ENCODE data around the gene NTPCR.
"Not testable (repeated sequence)": the region's sequence is repeated elsewhere in the genome, so short reads cannot be mapped to it uniquely, and the experiment has no call there.

NTPCR gene

DNA sequence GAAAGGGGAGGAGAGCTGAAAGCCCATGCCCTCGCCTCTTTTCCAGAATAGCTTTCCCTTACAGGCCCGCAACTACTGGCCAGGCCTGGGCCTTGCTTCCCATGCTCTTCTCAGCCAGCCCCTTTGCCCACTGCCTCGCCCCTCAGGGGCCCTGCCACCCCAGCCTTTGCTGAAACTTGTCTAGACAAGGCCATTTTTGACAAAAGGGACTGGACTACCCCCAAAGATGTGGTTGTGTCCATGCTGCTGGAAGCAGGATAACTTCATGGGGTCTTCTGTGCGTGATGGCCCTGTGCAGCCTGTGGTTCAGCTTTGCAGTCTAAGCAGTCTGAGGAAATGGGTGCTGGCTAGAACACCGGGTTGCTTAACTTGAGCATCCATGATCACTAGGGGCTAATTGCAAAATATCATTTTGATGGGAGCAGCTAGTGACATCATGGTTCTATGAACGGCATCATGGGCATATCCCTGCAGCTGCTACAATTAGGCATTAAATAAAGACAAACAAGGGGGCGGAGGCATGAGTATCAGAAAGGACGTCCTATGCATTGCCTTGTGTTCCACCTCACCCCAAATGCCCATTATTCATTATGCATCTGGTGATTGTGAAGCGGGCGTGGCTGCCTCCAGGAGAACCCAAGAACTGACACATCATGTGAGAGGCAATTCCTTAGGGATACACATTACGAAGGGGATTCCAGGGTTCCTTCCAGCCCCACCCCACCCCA is 36.8 kb downstream of the NTPCR start:
- DNase-seq = no peak

DNA sequence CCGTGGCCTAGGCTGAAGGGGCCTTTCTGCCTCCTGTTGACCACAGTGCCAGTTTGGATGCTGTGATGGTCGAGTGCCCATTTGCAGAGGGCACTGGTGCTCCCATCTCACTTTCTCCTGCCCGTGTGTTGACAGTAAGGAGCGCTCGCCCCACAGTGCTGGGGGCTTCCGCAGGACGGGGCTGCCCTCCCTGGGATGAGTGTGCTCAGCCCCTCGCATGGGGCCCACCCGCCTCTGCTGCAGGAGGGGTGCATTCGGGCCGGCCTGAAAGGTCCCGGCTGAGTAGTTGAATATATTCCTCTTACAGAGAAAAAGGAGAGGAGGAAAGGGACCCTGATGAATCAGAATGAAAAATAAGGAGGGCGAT is 37.3 kb downstream of the NTPCR start:
- no peak for DNase-seq

DNA sequence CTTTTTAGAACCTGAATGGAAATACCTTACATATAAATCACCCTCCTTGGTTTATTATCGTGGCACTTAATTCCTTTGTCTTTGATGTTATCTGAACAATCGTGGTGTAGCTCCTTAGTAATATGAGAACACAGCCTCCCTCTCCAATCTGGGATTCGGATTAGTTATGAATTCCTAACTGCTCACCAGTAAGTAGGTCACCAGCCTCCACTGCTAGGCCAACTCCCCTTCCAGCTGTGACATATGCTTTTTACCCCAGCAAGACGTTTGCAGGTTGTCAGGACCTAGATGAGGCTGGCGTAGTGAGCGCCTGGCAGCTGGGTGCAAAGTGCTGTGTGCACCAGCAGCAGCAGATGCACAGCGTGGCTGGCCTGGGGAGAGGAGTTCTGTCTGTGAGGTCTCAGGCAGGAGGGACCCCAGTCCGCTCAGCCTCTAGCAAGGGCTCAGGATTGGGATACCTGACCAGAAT is 38.2 kb downstream of the NTPCR start:
- DNase-seq = no peak

DNA sequence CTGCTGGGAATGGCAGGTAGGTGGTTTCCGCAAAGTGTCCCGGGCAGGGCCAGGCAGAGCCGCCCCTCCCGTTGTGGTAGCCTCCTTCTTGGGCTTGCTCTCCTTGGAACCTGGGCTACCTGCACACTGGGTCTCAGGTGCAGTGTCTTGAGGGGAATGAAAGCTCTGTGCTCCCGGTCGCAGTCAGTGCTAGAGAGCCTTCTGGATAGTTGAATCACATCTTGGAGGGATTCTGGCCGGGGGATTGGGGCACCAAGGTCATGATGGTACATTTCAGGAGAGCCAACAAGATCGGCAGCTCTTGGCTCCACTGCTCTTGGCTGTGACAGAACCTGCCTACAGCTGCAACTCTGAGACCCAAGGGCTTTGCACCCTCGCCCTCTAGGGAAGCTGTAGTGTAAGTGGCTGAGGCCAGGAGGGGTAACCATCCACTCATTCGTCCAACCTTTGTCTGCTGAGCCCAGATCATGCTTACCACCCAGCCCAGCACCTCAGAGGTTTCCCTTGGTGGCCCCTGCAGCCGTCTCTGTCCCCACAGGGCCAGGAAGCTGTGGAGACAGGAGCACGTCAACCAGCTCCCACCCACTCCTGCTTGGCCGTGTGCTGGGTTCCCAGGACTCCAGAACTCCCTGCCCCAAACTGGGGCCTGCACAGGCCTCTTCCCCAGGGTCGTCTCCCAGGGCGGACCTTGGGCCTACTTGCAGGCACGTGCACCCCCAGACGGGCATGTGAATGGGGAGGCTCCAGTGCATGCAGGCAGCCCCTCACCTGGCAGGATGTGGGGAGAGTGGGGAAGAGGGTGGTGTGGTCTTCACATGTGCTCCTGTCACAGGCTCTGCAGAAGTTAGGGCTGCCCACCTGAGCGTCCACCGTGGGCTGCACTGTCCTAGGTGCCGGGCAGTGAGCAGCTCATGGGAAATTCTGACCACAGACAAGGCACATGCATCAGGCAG is 40.0 kb downstream of the NTPCR start:
- no peak for DNase-seq

DNA sequence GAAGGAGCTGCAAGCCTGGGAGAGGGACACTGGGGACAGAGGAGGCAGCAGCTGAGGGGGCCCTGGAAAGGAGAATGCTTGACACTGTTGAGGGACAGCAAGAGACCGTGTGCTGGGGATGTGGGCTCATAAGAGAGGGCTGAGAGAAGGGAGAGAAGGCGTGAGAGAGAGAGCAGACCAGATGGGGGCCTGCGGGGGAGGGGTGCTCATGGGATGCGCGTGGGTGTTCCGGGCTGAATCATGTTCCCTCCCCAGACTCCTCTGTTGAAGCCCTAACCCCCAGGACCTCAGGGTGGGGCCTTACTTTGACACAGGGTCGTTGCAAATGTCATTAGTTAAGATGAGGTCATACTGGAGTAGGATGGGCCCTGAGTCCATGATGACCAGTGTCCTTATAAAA is 40.8 kb downstream of the NTPCR start:
- DNase-seq = no peak

GRCh38 chr1:232992227-232992626 is 41.8 kb downstream of the NTPCR start:
- DNase-seq = no peak

- no peak for DNase-seq
These were observed 43.1 kb downstream of the NTPCR start for GRCh38 chr1:232993555-232993954.

DNA sequence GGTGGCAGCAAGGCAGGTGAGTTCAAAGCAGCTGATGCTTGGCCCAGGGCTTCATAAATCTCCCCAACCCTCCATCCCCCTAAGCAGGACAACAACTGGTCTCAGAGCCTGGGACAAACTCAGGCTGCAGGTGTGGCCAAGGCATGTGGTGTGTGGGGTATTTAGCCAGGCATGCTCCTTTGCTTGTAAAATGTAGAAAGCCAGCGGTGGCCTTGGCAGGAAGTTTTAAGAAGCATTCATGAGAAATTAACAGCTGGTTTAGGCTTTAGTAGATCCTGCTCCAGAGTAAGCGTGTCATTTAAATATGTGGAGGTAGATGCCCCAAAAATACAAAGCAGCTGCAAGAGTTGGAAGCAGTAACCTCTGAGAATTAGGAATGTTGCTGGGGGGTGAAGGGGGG is 44.8 kb downstream of the NTPCR start:
- DNase-seq = no peak

- DNase-seq = no peak
These were observed 45.7 kb downstream of the NTPCR start for GRCh38 chr1:232996143-232996542.

DNA sequence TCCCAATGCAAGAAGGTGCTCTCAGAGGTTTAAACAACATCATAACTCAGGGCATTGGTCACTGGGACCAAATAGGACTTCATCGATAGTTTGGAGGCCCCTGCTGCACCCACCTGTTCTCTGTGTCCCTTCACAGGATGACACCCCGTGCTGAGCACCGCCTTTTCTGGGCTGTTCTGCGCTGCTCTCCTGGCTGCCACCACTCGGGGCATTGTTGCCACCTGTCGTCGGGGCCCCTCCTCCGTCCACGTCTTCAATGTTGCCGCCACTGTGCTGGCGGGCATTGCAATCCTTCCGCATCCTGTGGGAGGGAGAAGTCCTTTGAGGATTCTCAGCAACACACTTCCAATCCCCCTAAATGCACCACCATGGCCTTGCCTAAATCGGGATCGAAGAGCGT is 47.7 kb downstream of the NTPCR start:
- DNase-seq = no peak

GRCh38 chr1:232998646-232999045 is 48.2 kb downstream of the NTPCR start:
- no peak for DNase-seq

- DNase-seq = no peak
These were observed 49.7 kb downstream of the NTPCR start for GRCh38 chr1:232999956-233000625.

GRCh38 chr1:233003638-233004037 is 53.2 kb downstream of the NTPCR start:
- DNase-seq = not testable (repeated sequence)

GRCh38 chr1:233004451-233004850 is 54.0 kb downstream of the NTPCR start:
- DNase-seq = no peak

DNA sequence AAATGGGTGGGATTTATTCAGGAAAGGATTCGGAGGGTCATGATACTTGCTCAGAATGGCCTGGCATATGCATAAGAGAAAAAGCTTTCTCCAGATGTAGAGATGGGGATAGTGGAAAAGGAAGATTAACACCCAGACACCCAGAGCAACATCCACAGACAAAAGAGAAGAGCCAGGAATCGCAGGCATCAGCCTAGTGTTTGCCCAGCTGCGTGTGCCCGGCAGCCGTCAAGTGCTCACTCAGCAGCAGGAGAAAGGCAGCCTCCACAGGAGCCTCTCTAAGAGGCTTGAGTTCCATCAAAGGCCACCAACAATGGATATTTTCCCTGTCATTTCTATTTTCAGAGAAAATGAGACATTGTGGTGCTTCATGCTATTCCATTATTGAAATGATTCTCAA is 54.7 kb downstream of the NTPCR start:
- no peak for DNase-seq

DNA sequence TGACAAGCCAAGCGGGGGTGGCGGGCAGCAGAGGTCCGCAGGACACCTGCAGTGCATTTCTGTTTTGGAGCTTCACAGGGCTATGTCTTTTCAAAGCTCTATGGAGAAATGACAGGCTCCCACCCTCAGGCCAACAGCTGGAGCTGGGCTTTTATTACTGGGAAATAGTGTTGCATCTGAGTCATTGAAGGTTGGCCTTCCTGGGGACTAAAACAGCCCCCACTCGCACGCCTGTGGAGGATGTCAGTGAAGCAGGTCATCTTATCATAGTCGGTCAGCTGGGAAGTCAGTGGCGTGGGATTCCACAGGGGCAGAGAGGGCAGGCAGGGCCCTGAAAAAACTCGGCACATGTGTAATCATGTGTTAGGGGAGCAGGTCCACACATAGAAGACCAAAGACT is 55.3 kb downstream of the NTPCR start:
- no peak for DNase-seq

- no peak for DNase-seq
These were observed 55.7 kb downstream of the NTPCR start for GRCh38 chr1:233006108-233006507.

DNA sequence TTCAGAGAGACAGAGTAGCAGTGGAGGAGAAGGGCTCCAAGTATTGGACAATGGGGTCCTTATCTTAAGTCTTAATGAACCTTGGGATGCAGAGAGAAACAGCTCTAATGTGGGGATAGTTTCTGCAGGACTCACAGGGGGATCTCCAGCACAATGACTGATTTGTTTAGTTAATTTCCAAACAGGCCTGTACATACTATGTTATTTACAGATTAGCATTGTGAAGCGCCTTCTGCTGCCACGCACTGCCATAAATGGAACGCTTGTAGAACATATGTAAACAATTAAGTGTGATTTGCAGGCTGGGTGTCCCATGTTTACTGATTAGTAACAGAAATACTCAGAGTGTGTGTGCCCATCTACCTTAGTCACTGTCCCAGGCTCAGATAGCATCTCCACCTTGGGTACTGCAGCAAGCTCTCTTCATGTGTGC is 56.1 kb downstream of the NTPCR start:
- no peak for DNase-seq

DNA sequence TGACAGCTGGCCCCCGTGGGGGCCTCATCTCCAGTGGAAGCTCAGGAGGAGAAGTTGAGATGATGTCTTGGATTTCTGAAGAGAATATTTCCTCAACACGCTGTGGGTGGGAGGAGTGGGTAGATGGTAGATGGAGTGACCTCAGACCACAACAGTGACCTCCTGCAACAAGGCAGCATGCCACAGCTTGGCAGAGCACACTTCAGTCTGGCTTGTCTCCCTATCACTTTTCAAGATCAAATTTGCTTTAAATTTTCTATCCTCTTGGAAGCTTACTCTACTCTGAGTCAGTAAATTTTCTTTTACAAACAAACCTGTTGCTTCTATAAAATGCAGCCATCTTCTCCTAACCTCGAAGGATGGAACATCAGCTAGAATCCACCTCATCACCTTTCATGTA is 59.7 kb downstream of the NTPCR start:
- DNase-seq = no peak

GRCh38 chr1:233012021-233012420 is 61.6 kb downstream of the NTPCR start:
- no peak for DNase-seq

- DNase-seq = no peak
These were observed 65.6 kb downstream of the NTPCR start for GRCh38 chr1:233015965-233016364.

DNA sequence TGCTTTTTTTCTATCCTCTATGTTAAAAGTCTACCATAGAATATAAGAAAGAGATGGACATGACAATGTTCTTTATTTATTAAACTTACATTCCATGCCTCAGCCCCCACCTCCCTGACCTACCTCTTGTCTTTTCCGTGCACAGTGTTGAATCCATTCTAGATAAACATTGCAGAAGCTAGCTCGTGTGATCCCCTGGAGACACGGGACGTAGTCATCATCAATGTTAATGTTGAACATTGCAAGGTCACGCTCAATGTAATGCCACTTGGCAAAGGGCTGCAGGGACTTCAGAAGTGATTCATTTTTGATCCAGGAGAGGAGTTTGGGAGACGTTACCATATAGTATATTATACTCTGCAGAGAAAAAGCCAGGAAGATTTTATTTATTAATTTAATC is 66.4 kb downstream of the NTPCR start:
- no peak for DNase-seq

DNA sequence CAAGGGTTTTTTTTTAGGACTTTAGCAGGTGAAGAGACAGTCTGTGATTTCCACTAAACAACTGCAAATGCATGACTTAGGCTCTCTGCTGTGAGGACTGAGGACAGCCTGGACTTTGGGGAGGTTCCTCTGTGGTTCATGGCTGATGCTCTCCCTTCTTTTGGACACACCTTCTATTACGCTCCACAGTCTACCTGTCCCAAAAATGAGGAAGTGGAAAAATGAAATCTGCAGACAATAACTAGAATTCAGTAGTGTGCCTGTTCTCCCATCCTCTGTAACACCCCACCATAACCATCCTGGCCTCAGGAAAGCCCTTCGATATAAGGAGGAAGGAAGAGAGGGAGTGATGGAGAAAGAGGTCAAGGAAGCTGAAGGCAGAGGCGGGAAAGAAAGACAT is 68.7 kb downstream of the NTPCR start:
- no peak for DNase-seq
